ENCODE results near the gene ANGPT4. TPM values are rescaled to one million over a fixed set of nuclear protein-coding genes. Genes with fewer than 3 reads are reported as not detected.

The ANGPT4 gene
- total and polyA plus RNA-seq, 9 of the 15 experiments (the other 6 are each of a cell fraction or from before 2014, with no cell fraction given): not detected

GRCh38 chr20:884983-885952 is 30.9 kb downstream of the ANGPT4 start (continued):
- no peak for TF ChIP-seq EP400 (IDR thresholded peaks at IDR 0.05)
- TF ChIP-seq CTCF (IDR thresholded peaks at IDR 0.05 in 2 of 3, conservative IDR thresholded peaks at IDR 0.05 in 1 of 3; ENCODE audit: insufficient read depth in 2 of 3, low read depth in 1 of 3, low read length in 3 of 3): peak in 2 of 3 experiments; percentile 38 to 62; a peak in 4 of 6 replicates
- TF ChIP-seq NRF1 (conservative IDR thresholded peaks at IDR 0.05 in 1 of 2, IDR thresholded peaks at IDR 0.05 in 1 of 2): 0 out of 4 replicates have a peak, but pooled peaks of 1 of the 2 experiments have one; percentile 16
- no peak for TF ChIP-seq SREBF2 (CRISPR knock-in tag; IDR thresholded peaks at IDR 0.05)
- TF ChIP-seq, protein P1, sequence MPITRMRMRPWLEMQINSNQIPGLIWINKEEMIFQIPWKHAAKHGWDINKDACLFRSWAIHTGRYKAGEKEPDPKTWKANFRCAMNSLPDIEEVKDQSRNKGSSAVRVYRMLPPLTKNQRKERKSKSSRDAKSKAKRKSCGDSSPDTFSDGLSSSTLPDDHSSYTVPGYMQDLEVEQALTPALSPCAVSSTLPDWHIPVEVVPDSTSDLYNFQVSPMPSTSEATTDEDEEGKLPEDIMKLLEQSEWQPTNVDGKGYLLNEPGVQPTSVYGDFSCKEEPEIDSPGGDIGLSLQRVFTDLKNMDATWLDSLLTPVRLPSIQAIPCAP (CRISPR knock-in tag; IDR thresholded peaks at IDR 0.05; ENCODE audit: borderline replicate concordance): no peak
- TF ChIP-seq ZNF311 (CRISPR knock-in tag; IDR thresholded peaks at IDR 0.05): no peak
- no peak for TF ChIP-seq RBM17 (IDR thresholded peaks at IDR 0.05; ENCODE audit: borderline replicate concordance, low read depth, low read length)
- TF ChIP-seq ZZZ3 (IDR thresholded peaks at IDR 0.05): no peak
- peak in 1 of 2 experiments; percentile 43; a peak in 2 of 4 replicates for TF ChIP-seq RAD21 (CRISPR knock-in tag; conservative IDR thresholded peaks at IDR 0.05 in 1 of 2, IDR thresholded peaks at IDR 0.05 in 1 of 2)

All from K562 (cell line).